ENCODE data around the gene BRAP.
A peak's percentile ranks its signal among the peaks of the same experiment; 100 is the strongest.

BRAP gene

GRCh38 chr12:111677186-111677585 lies 8.6 kb downstream of the BRAP start:
- no peaks in the 10 kb centered on the region for H3K9me2 ChIP-seq (ENCODE audit: low read depth, low read length)
- H3K4me2 ChIP-seq (ENCODE audit: low read length) = no peak overlapping the region
- TF ChIP-seq EZH2 (IDR thresholded peaks at IDR 0.05; ENCODE audit: borderline replicate concordance, low read length) (no peak), CTCF (IDR thresholded peaks at IDR 0.05; ENCODE audit: low read length) (no peak)
- H3K27me3 ChIP-seq (ENCODE audit: insufficient read depth, low read length) = no peaks in the 10 kb centered on the region
- no peaks in the 10 kb centered on the region for H3K9me3 ChIP-seq (ENCODE audit: low read length)
- no peaks in the 10 kb centered on the region for H3F3A ChIP-seq (ENCODE audit: insufficient read depth, low read length)
- H3K4me3 ChIP-seq (ENCODE audit: low read depth, low read length, poor library complexity, severe bottlenecking) = no peak overlapping the region
- no peaks in the 10 kb centered on the region for H3K4me1 ChIP-seq (ENCODE audit: insufficient read depth, low read length, severe bottlenecking)
- peaks cover 45% of the 10 kb centered on the region for H3K36me3 ChIP-seq (ENCODE audit: insufficient read depth, low read length)
- no peak overlapping the region for H3K9ac ChIP-seq (ENCODE audit: low read length)
- no peak overlapping the region for H3K27ac ChIP-seq (ENCODE audit: low read depth, low read length, poor library complexity, severe bottlenecking)
- no peaks in the 10 kb centered on the region for H3K79me2 ChIP-seq (ENCODE audit: insufficient read depth, low read length)
- no peaks in the 10 kb centered on the region for H4K20me1 ChIP-seq (ENCODE audit: insufficient read depth, low read length)
- H2AFZ ChIP-seq (ENCODE audit: low read length) = no peak overlapping the region

DNA sequence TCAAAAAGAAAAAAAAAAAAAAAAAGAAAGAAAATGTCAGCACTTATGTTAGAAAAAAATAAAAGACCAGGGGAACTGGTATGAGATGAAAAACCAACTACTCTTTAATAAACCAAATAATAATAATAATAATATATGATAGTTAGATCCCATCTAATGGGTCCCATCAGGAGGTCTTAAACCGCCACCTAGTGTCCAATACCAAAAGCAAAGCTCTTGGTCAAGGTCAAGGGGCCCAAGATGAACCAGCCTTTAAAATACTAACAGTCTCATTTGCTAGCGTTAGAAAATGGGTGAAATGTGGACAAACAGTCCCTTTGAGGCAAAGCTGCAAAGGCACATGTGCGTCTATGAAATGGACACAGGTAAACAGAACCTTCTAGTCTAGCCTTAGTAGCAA lies 12.3 kb downstream of the BRAP start:
- H3K79me2 ChIP-seq (ENCODE audit: insufficient read depth, low read length) = no peaks in the 10 kb centered on the region
- no peaks in the 10 kb centered on the region for H3K9me2 ChIP-seq (ENCODE audit: low read depth, low read length)
- H2AFZ ChIP-seq (ENCODE audit: low read length) = no peak overlapping the region
- no peak overlapping the region for H3K9ac ChIP-seq (ENCODE audit: low read length)
- no peak overlapping the region for H3K4me3 ChIP-seq (ENCODE audit: low read depth, low read length, poor library complexity, severe bottlenecking)
- no peaks in the 10 kb centered on the region for H3F3A ChIP-seq (ENCODE audit: insufficient read depth, low read length)
- H3K9me3 ChIP-seq (ENCODE audit: low read length) = no peaks in the 10 kb centered on the region
- no peaks in the 10 kb centered on the region for H3K27me3 ChIP-seq (ENCODE audit: insufficient read depth, low read length)
- TF ChIP-seq CTCF (IDR thresholded peaks at IDR 0.05; ENCODE audit: low read length) = peak; percentile 22; the same call in 1 of the 2 replicates
- no peak for TF ChIP-seq EZH2 (IDR thresholded peaks at IDR 0.05; ENCODE audit: borderline replicate concordance, low read length)
- H4K20me1 ChIP-seq (ENCODE audit: insufficient read depth, low read length) = no peaks in the 10 kb centered on the region
- no peak overlapping the region for H3K27ac ChIP-seq (ENCODE audit: low read depth, low read length, poor library complexity, severe bottlenecking)
- H3K4me1 ChIP-seq (ENCODE audit: insufficient read depth, low read length, severe bottlenecking) = no peaks in the 10 kb centered on the region
- H3K4me2 ChIP-seq (ENCODE audit: low read length) = no peak overlapping the region
- H3K36me3 ChIP-seq (ENCODE audit: insufficient read depth, low read length) = peaks cover 34% of the 10 kb centered on the region; the same call in 1 of the 2 replicates

DNA sequence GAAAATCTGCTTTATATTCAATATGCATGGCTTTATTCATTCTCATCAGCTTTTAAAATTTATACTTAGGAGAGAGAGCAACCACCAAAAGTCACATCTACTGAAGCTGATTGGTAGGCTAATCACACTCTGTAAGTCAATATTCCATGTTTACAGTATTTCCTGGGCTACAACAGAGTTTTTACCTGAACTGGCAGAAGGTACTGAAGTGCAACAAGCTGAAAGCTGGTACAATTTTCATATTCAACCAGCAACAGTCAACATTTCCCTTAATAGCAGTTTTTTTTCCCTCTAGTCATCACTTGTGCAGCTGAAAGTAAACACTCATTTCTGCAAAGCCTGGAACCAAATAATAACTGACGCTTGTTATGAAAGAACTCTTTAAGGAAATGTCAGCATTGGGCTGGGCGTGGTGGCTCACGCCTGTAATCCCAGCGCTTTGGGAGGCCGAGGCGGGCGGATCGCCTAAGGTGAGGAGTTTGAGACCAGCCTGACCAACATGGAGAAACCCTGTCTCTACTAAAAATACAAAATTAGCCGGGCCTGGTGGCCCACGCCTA lies 12.9 kb downstream of the BRAP start:
- peaks cover 34% of the 10 kb centered on the region for H3K36me3 ChIP-seq (ENCODE audit: insufficient read depth, low read length)
- no peak overlapping the region for H3K9ac ChIP-seq (ENCODE audit: low read length)
- no peak overlapping the region for H3K27ac ChIP-seq (ENCODE audit: low read depth, low read length, poor library complexity, severe bottlenecking)
- no peaks in the 10 kb centered on the region for H3K27me3 ChIP-seq (ENCODE audit: insufficient read depth, low read length)
- H3K9me3 ChIP-seq (ENCODE audit: low read length) = no peaks in the 10 kb centered on the region
- H3F3A ChIP-seq (ENCODE audit: insufficient read depth, low read length) = no peaks in the 10 kb centered on the region
- H3K4me2 ChIP-seq (ENCODE audit: low read length) = no peak overlapping the region
- H4K20me1 ChIP-seq (ENCODE audit: insufficient read depth, low read length) = no peaks in the 10 kb centered on the region
- H3K4me1 ChIP-seq (ENCODE audit: insufficient read depth, low read length, severe bottlenecking) = no peaks in the 10 kb centered on the region
- TF ChIP-seq CTCF (IDR thresholded peaks at IDR 0.05; ENCODE audit: low read length) (no peak), EZH2 (IDR thresholded peaks at IDR 0.05; ENCODE audit: borderline replicate concordance, low read length) (no peak)
- H3K4me3 ChIP-seq (ENCODE audit: low read depth, low read length, poor library complexity, severe bottlenecking) = no peak overlapping the region
- no peaks in the 10 kb centered on the region for H3K79me2 ChIP-seq (ENCODE audit: insufficient read depth, low read length)
- no peak overlapping the region for H2AFZ ChIP-seq (ENCODE audit: low read length)
- H3K9me2 ChIP-seq (ENCODE audit: low read depth, low read length) = no peaks in the 10 kb centered on the region
